GM18951 (cell line): ENCODE measurements around the gene TTC7B.

Experiments
- POLR2A ChIP-seq: IDR thresholded peaks from 4 replicates; pipeline ENCODE4 v1.6.1; 2011; ENCODE audit warnings: mild to moderate bottlenecking; ENCODE audit not compliant: insufficient read length, insufficient read depth; ENCODE audit errors: extremely low read depth
- in situ Hi-C: fragments of 300-500 bp; cut with MboI; formaldehyde crosslinking; loops from one replicate; pipeline ENCODE4 v1.12.0; 2022; ENCODE audit warnings: low sequenced_read_pairs, mixed read lengths, inconsistent platforms; ENCODE audit not compliant: unreplicated experiment

The TTC7B gene

GRCh38 chr14:90521930-90522483 lies 294.2 kb downstream of the TTC7B start:
- in situ Hi-C loops, result no loop called here
- TF ChIP-seq POLR2A, result no peak

GRCh38 chr14:90521084-90521929 lies 294.9 kb downstream of the TTC7B start:
- in situ Hi-C loops, result no loop called here
- no peak for TF ChIP-seq POLR2A

GRCh38 chr14:90520326-90520725 lies 295.9 kb downstream of the TTC7B start:
- no peak for TF ChIP-seq POLR2A
- in situ Hi-C loops, result no loop called here

- in situ Hi-C loops, result no loop called here
- no peak for TF ChIP-seq POLR2A
Observed at GRCh38 chr14:90519262-90519920, 296.8 kb downstream of the TTC7B start.

- no peak for TF ChIP-seq POLR2A
- in situ Hi-C loops, result no loop called here
Observed at GRCh38 chr14:90518941-90519256, 297.3 kb downstream of the TTC7B start.

- in situ Hi-C loops, result no loop called here
- TF ChIP-seq POLR2A, result no peak
Observed at GRCh38 chr14:90518069-90518940, 297.9 kb downstream of the TTC7B start.

GRCh38 chr14:90517076-90517841 lies 299.0 kb downstream of the TTC7B start:
- no peak for TF ChIP-seq POLR2A
- in situ Hi-C loops, result no loop called here

- TF ChIP-seq POLR2A, result no peak
- in situ Hi-C loops, result no loop called here
Observed at GRCh38 chr14:90514566-90514965, 301.7 kb downstream of the TTC7B start.

- TF ChIP-seq POLR2A, result no peak
- in situ Hi-C loops, result no loop called here
Observed at GRCh38 chr14:90514015-90514398, 302.2 kb downstream of the TTC7B start.

- in situ Hi-C loops, result no loop called here
- TF ChIP-seq POLR2A, result no peak
Observed at GRCh38 chr14:90513161-90514014, 302.8 kb downstream of the TTC7B start.

- in situ Hi-C loops, result no loop called here
- TF ChIP-seq POLR2A, result no peak
Observed at GRCh38 chr14:90512329-90512991, 303.8 kb downstream of the TTC7B start.
